ENCODE results near the gene TECTB.

The TECTB gene

GRCh38 chr10:112275512-112276245 is 7.5 kb upstream of the TECTB start:
- DNase-seq, result no peak

GRCh38 chr10:112278871-112279270 is 4.3 kb upstream of the TECTB start:
- no peak for DNase-seq

DNA sequence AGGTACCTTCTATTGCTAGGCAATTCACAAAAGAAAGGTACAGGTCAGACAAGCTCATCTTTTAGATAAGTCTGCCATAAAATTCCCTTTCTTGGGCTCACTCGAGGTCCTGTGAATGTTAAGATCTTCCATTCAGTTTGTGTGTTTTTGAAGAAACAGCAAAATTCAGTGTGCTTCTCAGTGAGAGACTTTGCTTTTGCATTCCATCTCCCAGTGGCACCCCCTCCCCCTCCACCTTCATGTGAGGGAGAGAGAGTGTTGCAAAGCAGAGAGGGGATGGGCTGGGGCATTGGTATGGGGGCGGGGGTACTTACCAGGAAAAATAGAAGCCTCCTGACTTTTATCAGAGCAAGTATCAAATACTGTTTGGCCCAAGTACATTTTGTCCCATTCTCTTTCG is 3.8 kb upstream of the TECTB start:
- no peak for DNase-seq

DNA sequence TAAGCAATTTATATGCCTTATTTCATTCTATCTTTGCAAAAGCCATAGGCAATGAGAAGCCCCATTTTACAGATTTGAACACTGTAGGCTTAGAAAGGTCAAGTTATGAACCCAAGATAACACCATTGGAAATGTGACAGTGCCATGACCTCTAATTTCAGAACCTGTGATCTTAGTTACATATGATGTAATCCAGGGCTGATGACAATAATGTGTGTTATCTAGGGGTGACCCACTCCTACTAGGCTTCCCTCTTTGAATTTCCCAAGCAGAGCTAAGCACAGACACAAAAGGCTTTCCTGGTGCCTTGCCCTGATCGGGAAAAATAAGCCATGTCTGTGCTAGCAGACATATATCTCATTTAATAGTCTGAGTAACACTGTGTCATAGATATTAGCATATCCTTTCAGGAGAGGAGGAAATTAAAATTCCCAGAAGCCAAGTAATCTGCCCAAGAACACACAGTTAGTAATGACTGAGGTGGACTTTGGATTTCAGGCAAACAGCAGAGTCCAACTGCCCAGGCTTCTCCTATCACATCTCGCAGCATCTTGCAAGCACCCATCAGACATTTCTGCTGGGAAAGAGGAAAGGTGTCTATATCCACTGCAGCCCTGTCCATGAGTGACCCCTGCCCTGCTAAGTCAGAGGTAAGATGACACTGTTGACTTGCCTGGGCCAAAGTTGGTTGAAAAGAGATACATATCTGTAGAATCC is 2.8 kb upstream of the TECTB start:
- DNase-seq, result no peak

DNA sequence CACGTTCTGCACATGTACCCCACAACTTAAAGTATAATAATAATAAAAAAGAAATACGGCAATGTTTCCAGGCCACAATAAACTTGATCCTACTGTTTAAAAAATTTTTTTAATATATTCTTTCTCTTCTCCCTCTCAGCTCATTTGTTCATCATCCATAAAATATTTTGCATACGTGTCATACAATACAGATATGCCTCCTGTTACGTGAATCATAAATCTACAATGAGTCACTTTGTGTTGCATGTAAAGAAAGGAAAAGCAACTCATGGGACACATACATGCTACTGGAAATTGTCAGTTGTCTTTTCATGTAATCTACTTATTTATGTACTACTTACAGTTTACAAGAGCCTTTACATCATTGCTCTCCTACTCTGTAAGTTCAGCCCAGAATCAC is 1.1 kb upstream of the TECTB start:
- no peak for DNase-seq

DNA sequence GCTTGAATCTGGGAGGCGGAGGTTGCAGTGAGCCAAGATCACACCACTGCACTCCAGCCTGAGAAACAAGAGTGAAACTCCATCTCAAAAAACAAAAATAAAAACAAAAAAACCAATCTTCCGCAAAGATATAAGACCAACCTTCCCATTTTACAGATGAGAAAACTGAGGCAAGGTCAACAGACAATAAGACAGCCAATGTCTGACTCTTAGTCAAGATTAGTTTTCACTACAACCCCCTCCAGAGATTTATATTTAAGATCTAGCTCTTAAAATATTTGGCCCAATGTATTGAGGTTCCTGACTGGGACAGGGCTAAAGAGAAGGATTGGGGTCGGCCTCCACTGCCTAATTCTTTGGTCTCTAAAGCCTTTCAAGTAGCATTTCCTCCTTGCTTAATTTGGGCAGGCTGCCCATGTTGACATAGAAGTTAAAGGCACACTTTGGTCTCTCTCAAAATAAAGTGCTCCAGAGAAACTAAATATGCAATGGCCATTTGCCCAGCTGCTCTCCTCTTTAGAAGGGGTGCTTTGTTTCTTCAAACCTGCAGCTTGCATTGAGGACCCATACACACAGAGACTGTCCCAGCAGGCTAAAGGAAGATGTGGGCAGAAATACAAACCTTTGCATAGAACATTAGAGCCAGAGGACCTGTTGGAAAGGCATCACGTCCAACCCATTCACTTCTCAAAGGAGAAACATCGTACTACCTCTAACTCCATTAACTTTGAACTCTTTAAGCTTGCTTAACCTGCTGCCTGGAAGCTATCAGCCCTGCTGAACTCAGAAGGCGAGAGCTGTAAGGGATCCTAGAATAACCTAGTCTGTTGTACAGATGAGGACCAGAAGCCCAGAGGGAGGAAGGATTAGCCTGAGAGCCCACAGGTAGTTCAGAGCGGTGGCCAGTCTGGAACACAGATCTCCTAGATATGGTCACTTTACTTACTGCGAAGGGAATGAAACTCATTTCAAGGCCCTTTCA is 3.9 kb downstream of the TECTB start:
- DNase-seq, result no peak

- no peak for DNase-seq
Observed at GRCh38 chr10:112287844-112288243, 4.6 kb downstream of the TECTB start.

DNA sequence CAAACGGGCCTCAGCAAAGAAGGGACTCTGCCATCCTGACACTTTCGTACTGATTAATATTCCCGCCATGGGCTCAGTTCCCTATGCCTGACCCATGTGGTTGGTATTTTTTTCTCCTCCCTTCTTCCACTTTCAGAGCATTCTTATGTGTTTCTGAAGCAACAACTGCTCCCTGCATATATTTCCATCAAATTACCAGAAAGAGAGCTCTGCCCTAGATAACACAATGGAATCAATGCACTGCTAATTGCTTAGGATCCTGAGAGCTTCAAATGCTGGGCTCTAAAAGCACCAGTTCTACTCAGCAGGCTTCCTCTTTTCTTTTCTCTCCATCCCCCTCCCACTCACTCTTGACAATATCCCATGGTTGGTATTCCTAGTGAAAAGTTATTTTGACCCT is 5.3 kb downstream of the TECTB start:
- no peak for DNase-seq

GRCh38 chr10:112289373-112290053 is 6.3 kb downstream of the TECTB start:
- no peak for DNase-seq

GRCh38 chr10:112290054-112290373 is 6.8 kb downstream of the TECTB start:
- DNase-seq, result no peak

- no peak for DNase-seq
Observed at GRCh38 chr10:112294169-112294568, 11.0 kb downstream of the TECTB start.

DNA sequence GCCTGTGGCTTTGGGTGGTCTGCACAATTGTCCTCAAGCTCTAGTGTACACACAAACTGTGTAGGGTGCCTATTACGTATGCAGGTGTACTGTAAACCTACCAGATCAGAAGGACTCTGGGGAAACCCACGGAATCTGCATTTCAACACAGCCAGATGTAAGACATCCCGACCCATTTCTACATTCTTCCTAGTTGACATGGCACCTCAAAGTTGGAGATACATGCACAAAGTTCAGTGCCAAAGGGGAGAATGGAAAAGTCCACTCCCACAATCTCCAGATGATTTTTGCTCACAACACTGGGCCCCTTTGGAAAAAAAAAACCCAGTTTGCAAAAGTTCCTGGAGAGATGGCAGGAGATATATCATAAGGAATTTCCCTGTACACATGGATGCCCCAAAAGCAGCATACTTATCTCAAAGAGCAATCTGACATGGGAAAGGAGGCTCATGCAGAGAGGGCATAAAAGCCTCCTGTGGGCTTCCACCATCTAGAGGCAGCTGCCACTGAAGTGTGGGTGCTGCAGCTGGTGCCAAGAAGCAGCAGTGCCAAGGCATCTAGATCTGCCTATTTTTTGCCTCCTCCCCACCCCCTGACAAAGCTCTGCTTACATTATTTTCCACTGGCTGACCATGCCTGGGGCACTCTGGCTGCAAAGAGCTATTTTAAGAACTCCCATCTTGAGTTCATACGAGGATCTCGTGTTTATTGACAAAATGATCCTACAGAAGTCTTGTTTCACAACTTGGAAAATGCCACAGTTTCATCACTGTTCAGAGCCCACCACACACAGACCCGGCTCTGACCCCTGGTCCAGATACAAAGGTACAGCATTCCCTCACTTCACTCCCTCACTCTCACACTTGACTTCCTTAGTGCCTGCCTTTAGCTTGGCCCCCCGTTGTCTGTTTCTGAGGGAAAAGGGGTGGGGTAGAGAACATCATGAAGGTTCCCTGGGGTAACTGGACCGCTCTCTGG is 12.9 kb downstream of the TECTB start:
- no peak for DNase-seq

DNA sequence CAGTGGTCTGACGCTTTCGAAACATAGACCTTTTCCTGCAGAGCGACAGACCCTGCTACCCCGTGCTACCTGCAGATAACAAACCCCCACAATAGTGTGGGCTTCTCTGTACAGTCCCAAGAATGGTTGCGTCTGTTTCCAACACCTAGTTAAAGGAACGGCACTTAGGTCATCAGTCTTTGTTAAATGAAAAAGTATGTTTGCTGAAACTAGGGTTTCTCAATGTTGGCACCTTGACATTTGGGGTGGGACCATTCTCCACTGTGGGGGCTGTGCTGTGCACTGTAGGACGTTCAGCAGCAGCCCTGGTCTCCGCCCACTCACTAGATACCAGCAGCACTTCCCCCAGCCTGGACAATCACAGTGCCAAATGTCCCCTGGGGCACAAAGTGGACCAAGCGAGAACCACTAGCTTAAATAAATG is 13.7 kb downstream of the TECTB start:
- DNase-seq, result no peak

DNA sequence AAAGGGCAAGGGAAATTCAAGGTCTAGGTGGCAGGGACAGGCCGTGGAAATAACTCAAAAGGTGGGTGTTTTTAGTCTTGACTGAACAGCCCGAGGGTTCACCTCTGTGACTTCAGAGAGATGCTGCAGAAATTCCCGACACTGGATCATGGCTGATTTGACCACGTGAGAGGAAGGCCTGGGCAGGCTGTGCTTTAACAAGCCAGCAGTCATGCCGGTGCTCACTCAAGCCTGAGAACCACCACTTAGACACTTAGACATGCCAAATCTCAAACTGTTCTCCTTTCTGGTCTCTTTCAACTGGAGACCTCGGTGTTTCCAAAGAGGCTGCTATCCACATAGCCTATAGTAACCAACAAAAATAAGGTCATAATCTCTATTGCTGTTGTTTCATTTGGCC is 15.4 kb downstream of the TECTB start:
- no peak for DNase-seq

DNA sequence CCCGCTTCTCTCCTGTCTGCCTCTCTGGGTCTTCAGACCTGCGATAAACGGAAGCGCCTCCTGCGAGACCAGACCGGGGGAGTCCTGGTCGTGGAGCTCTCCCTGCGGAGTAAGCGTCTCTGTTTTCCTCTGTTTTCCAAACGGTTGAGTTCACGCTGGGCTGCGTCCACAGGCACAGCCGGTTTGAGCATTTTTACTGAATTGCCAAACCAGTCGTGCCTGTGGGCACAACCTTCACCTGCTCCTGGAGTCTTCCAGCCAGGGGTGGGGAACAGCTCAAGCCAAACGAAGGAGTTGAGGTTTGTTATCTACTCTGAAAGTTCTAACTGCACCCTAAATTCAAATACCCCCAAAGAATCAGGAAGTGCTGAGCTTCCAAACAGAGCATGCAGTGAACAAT is 16.3 kb downstream of the TECTB start:
- DNase-seq, result no peak

- DNase-seq, result no peak
Observed at GRCh38 chr10:112302335-112302734, 19.1 kb downstream of the TECTB start.

DNA sequence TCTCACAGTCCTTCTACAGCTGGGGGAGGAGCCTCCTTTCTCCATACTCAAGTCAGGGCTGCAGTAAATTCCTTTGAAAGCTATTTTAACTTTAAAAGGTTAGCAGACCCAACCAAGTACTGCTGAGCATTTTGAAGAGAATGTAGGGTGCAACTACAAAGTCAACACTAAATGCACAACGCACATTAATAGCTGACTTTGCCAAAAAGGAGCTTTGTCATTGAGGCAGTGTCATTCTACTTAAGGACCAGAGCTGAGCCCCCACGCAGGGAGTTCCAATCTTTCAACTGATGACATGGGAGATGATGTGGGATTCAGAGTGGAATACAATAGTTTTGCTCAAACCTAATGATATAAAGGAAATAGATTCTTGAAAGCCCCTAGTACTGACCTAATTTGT is 20.3 kb downstream of the TECTB start:
- DNase-seq, result no peak

GRCh38 chr10:112304267-112304859 is 21.2 kb downstream of the TECTB start:
- no peak for DNase-seq

GRCh38 chr10:112307358-112308124 is 24.3 kb downstream of the TECTB start:
- DNase-seq, result no peak

DNA sequence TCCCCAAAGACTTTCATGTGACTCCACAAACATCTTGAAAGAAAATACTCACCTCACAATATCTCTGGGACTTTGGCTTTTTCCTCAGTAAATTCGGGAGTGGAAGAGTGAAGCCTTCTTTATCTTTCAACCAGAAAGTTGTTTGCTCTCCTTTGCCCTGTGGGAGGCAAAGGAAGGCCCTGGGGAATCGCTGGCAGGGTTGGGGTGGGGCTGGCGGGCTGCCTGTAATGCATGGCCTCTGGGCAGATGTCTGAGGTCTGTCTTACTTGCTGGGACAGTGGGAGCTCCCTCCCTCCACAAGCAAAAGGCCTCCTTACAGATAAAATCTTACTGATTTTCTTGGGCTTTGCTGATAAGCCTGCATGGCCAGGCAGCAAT is 24.9 kb downstream of the TECTB start:
- no peak for DNase-seq

DNA sequence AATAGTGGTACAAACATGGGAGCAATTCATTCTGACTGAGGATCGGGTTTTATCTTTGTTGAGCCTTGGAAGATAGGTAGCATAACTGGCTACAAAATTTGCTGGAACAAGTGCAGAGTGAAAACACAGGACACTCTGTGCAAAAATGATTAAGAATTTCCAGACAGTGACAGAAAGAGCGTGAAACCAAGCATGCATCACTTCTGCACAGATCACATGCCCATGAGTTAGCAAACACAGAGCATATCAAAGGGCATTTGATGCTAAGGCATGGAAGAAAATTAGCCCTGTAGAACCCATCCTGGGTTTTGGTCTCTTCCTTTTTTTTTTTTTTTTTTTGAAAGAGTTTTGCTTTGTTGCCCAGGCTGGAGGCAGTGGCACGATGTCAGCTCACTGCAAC is 28.3 kb downstream of the TECTB start:
- no peak for DNase-seq
